ENCODE data around the gene HDC.

The HDC gene

GRCh38 chr15:50241684-50242450, 23.7 kb downstream of the HDC start:
- TF ChIP-seq CTCF (conservative IDR thresholded peaks at IDR 0.05; ENCODE audit: low read depth, low read length) = no peak
- H3K4me3 ChIP-seq (ENCODE audit: low read depth, low read length) = no peak overlapping the region
- peak; percentile 43 for DNase-seq (ENCODE audit: low read depth)

DNA sequence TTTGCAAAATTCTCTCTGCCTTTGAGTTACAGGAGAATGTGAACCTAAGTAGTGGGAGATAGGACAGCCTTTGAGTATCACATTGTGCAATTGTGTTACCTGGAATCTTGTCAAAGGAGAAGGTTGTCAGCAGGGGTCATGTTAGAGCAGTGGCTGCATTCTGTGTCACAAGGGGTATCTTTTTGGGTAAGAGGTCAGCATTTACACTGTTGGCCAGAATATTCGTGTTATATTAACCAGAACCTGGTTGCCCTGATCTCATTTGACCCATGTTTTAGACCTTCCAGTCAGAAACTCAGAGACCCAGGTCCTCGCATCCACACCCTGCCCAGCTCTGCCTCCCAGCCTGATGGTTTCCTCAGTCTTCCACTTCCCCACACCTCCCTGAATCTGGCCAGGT, 27.3 kb downstream of the HDC start:
- no peak for DNase-seq (ENCODE audit: low read depth)
- TF ChIP-seq CTCF (conservative IDR thresholded peaks at IDR 0.05; ENCODE audit: low read depth, low read length) = no peak
- no peak overlapping the region for H3K4me3 ChIP-seq (ENCODE audit: low read depth, low read length)

DNA sequence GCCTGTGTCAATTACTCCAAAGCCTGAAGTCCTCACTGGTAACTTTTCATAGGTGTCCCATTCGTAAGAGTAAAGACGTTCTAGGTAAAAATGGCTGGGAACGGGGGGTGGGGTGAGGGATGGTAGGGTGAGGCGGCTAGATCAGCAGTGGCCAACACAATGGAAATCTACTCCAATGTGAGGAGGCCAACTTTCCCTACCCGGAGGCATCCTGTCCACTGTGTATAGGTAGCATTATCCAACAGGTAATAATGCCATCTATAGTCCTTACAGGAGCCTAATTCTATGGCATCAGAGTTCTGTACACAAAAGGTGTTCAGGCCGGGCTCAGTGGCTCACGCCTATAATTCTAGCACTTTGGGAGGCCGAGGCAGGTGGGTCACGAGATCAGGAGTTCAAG, 29.1 kb downstream of the HDC start:
- TF ChIP-seq CTCF (conservative IDR thresholded peaks at IDR 0.05; ENCODE audit: low read depth, low read length) = no peak
- no peak for DNase-seq (ENCODE audit: low read depth)
- no peak overlapping the region for H3K4me3 ChIP-seq (ENCODE audit: low read depth, low read length)

DNA sequence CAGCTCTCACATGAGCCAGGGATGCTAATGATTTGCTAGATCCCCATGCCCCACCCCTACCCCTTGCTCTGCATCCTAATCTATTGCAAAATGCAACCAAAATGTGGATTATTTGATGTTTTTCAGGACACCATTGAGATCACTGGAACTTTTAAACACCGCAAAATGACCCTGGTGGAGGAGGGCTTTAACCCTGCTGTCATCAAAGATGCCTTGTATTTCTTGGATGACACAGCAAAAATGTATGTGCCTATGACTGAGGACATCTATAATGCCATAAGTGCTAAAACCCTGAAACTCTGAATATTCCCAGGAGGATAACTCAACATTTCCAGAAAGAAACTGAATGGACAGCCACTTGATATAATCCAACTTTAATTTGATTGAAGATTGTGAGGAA, 29.7 kb downstream of the HDC start:
- no peak overlapping the region for H3K4me3 ChIP-seq (ENCODE audit: low read depth, low read length)
- TF ChIP-seq CTCF (conservative IDR thresholded peaks at IDR 0.05; ENCODE audit: low read depth, low read length) = no peak
- DNase-seq (ENCODE audit: low read depth) = peak; percentile 79

- DNase-seq (ENCODE audit: low read depth) = peak; percentile 62
- no peak for TF ChIP-seq CTCF (conservative IDR thresholded peaks at IDR 0.05; ENCODE audit: low read depth, low read length)
- no peak overlapping the region for H3K4me3 ChIP-seq (ENCODE audit: low read depth, low read length)
These were observed 30.8 kb downstream of the HDC start for GRCh38 chr15:50234764-50235163.

DNA sequence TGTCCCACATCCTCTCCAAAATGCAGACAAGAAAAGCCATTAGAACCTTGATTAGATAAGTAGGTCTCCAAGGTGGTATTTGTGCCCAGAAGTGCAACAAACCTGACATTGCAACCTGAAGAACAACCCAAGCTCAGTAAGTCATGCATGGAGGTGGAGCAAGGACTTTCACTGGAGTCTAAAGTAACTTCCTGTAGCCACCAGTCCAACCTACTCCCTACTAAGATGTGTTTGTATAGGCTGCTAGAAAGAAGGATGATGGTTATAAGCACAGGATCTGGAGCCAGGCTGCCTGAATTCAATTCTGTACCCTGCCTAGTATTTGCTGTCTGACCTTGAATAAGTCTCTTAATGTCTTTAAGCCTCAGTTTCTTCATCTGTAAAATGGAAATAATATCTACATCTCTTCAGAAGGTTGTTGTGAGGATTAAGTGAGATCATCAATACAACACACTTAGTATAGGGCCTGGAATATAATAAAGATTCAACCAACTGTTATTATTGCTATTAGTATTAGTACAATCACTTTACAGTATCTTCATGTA, 32.3 kb downstream of the HDC start:
- no peak overlapping the region for H3K4me3 ChIP-seq (ENCODE audit: low read depth, low read length)
- TF ChIP-seq CTCF (conservative IDR thresholded peaks at IDR 0.05; ENCODE audit: low read depth, low read length) = no peak
- DNase-seq (ENCODE audit: low read depth) = no peak

GRCh38 chr15:50232791-50233190, 32.7 kb downstream of the HDC start:
- H3K4me3 ChIP-seq (ENCODE audit: low read depth, low read length) = no peak overlapping the region
- TF ChIP-seq CTCF (conservative IDR thresholded peaks at IDR 0.05; ENCODE audit: low read depth, low read length) = no peak
- DNase-seq (ENCODE audit: low read depth) = no peak
